Fibroblast of lung (primary cell): ENCODE data around the gene NKD1. TPM values are rescaled to one million over a fixed set of nuclear protein-coding genes. Genes with fewer than 3 reads are reported as not detected.

Source experiments
- DNase-seq, 2 donors: peaks; one replicate each; pipeline versions ENCODE4 v3.0.0 to v3.0.0-alpha.2; 2010; ENCODE audit warnings: low read depth in 2 of 2
- H2AFZ ChIP-seq: 2 replicates; pipeline ENCODE4 v1.5.1; 2012; ENCODE audit warnings: low read length, control low read depth, inconsistent platforms
- H3K27ac ChIP-seq: 2 replicates; pipeline ENCODE4 v1.5.1; 2011; ENCODE audit warnings: low read length, control low read depth; ENCODE audit not compliant: insufficient read depth
- H3K27me3 ChIP-seq: 2 replicates; pipeline ENCODE4 v1.5.1; 2011; ENCODE audit warnings: mild to moderate bottlenecking, low read length; ENCODE audit not compliant: control insufficient read depth, insufficient read depth
- H3K36me3 ChIP-seq: 2 replicates; pipeline ENCODE4 v1.5.1; 2011; ENCODE audit warnings: low read length; ENCODE audit not compliant: control insufficient read depth, insufficient read depth
- H3K4me1 ChIP-seq: 2 replicates; pipeline ENCODE4 v1.5.1; 2011; ENCODE audit warnings: low read length; ENCODE audit not compliant: control insufficient read depth, insufficient read depth; ENCODE audit errors: extremely low read depth
- H3K4me2 ChIP-seq: 2 replicates; pipeline ENCODE4 v1.5.1; 2011; ENCODE audit warnings: low read length, control low read depth; ENCODE audit not compliant: insufficient read depth; ENCODE audit errors: extremely low read depth
- H3K4me3 ChIP-seq, 4 experiments: fragments of 200-600 bp in 1 of 4; sonication (generic) in 1 of 4; replicated peaks in 1 of 4; 2 replicates each; pipeline ENCODE4 v1.5.1; 2011 to 2016; ENCODE audit warnings: low read length in 4 of 4, low read depth in 3 of 4, mild to moderate bottlenecking in 3 of 4, control low read depth in 2 of 4, inconsistent platforms in 1 of 4, mixed read lengths in 1 of 4; ENCODE audit not compliant: insufficient read depth in 1 of 4; ENCODE audit errors: control extremely low read depth in 1 of 4
- H3K79me2 ChIP-seq: 2 replicates; pipeline ENCODE4 v1.5.1; 2012; ENCODE audit warnings: mild to moderate bottlenecking, low read length, inconsistent platforms; ENCODE audit not compliant: control insufficient read depth, insufficient read depth
- H3K9ac ChIP-seq: 2 replicates; pipeline ENCODE4 v1.5.1; 2011; ENCODE audit warnings: mild to moderate bottlenecking, low read length, control low read depth; ENCODE audit not compliant: insufficient read depth
- H3K9me3 ChIP-seq: 2 replicates; pipeline ENCODE4 v1.5.1; 2012; ENCODE audit warnings: low read depth, low read length; ENCODE audit not compliant: control insufficient read depth, insufficient read depth
- H4K20me1 ChIP-seq: 2 replicates; pipeline ENCODE4 v1.5.1; 2011; ENCODE audit warnings: low read length; ENCODE audit not compliant: control insufficient read depth, insufficient read depth; ENCODE audit errors: extremely low read depth
- EZH2 ChIP-seq: IDR thresholded peaks from 2 replicates; pipeline ENCODE4 v1.5.1; 2012; ENCODE audit warnings: low read length, control low read depth, mild to moderate bottlenecking; ENCODE audit errors: missing control alignments
- polyA plus RNA-seq, 2 donors: library from polyadenylated mRNA; depleted of rRNA in 1 of 2; stranded (reverse) in 1 of 2; unstranded in 1 of 2; fragments of >200 nt; gene quantifications; 2 replicates each; pipeline ENCODE4 v1.2.1, GENCODE V29; 2011 to 2012; ENCODE audit warnings: missing spikeins in 1 of 2
- total RNA-seq: library from RNA; depleted of rRNA; stranded (reverse); fragments of >200 nt; gene quantifications from 2 replicates; pipeline ENCODE4 v1.2.1, GENCODE V29; 2014
- TF ChIP-seq, protein P1 (sequence below), 2 donors: IDR thresholded peaks in 1 of 2; conservative IDR thresholded peaks in 1 of 2; 1 replicate in 1 of 2; 2 replicates in 1 of 2; pipeline ENCODE4 v1.5.1; 2011 to 2012; ENCODE audit warnings: low read length in 2 of 2, control low read depth in 1 of 2, inconsistent platforms in 1 of 2, low read depth in 1 of 2, mild to moderate bottlenecking in 1 of 2

The NKD1 gene
- total and polyA plus RNA-seq, 2 donors (not counting 1 experiment from before 2014, with no cell fraction given): under 0.01 to 0.12 TPM

DNA sequence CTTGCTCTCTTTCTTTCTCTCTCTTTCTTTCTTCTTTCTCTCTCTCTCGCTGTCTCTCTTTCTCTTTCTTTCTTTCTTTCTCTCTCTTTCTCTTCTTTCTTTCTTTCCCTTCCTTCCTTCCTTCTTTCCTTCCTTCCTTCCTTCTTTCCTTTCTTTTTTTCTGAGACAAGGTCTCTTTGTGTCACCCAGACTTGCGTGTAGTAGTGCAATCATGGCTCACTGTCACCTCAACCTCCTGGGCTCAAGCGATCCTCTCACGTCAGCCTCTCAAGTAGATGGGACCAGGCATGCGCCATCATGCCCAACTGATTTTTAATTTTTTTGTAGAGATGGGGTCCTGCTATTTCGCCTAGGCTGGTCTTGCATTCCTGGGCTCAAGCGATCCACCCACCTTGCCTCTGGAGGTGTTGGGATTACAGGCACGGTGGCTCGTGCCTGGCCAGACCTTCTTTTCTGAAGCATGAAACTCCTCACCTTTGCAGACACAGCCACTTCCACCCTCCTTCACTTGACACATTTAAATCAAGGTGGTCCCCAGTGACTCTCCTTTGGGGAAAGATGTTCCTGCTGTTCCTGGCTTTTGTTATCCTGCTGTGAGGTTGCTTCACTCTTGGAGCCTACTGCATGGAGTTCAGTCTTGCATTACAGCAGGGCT lies 26.8 kb upstream of the NKD1 start:
- no peaks in the 10 kb centered on the region for H3K27me3 ChIP-seq
- no peak overlapping the region for H2AFZ ChIP-seq
- H3K4me2 ChIP-seq: no peak overlapping the region
- no peak overlapping the region for H3K9ac ChIP-seq
- H3K9me3 ChIP-seq: no peaks in the 10 kb centered on the region
- H3K36me3 ChIP-seq: no peaks in the 10 kb centered on the region
- H3K4me1 ChIP-seq: no peaks in the 10 kb centered on the region
- H3K4me3 ChIP-seq: no peak overlapping the region
- DNase-seq: no peak
- H4K20me1 ChIP-seq: no peaks in the 10 kb centered on the region
- H3K27ac ChIP-seq: no peak overlapping the region
- TF ChIP-seq, protein P1, sequence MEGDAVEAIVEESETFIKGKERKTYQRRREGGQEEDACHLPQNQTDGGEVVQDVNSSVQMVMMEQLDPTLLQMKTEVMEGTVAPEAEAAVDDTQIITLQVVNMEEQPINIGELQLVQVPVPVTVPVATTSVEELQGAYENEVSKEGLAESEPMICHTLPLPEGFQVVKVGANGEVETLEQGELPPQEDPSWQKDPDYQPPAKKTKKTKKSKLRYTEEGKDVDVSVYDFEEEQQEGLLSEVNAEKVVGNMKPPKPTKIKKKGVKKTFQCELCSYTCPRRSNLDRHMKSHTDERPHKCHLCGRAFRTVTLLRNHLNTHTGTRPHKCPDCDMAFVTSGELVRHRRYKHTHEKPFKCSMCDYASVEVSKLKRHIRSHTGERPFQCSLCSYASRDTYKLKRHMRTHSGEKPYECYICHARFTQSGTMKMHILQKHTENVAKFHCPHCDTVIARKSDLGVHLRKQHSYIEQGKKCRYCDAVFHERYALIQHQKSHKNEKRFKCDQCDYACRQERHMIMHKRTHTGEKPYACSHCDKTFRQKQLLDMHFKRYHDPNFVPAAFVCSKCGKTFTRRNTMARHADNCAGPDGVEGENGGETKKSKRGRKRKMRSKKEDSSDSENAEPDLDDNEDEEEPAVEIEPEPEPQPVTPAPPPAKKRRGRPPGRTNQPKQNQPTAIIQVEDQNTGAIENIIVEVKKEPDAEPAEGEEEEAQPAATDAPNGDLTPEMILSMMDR (conservative IDR thresholded peaks at IDR 0.05 in 1 of 2, IDR thresholded peaks at IDR 0.05 in 1 of 2; ENCODE audit: low read depth in 1 of 2, low read length in 2 of 2): no peak
- no peak for TF ChIP-seq EZH2
- no peaks in the 10 kb centered on the region for H3K79me2 ChIP-seq

DNA sequence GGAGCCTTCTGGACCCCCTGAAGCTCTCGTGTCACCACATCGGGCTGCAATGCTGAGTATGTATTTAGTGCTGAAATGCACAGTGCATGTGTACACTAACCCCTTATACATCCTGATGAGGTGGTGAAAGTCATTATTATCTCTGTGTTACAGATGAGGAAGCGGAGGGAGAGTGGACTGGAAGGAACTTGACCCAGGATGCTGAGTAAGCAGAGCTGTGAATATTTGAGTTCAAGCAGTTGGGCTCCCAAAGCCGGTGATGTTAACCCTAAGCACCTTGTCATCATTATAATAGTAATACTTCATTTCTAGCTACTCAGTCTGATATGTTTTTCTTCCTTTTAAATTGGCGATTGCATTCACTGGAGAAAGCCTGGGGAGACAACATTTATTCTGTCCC lies 25.9 kb upstream of the NKD1 start:
- Histone ChIP-seq H3K27me3 (no peaks in the 10 kb centered on the region), H2AFZ (no peak overlapping the region), H3K36me3 (no peaks in the 10 kb centered on the region), H3K79me2 (no peaks in the 10 kb centered on the region), H3K9ac (no peak overlapping the region), H3K27ac (no peak overlapping the region), H3K9me3 (no peaks in the 10 kb centered on the region), H3K4me1 (no peaks in the 10 kb centered on the region), H3K4me3 (no peak overlapping the region), H4K20me1 (no peaks in the 10 kb centered on the region), H3K4me2 (no peak overlapping the region)
- DNase-seq: no peak
- TF ChIP-seq, protein P1 (conservative IDR thresholded peaks at IDR 0.05 in 1 of 2, IDR thresholded peaks at IDR 0.05 in 1 of 2; ENCODE audit: low read depth in 1 of 2, low read length in 2 of 2): no peak
- TF ChIP-seq EZH2: no peak

DNA sequence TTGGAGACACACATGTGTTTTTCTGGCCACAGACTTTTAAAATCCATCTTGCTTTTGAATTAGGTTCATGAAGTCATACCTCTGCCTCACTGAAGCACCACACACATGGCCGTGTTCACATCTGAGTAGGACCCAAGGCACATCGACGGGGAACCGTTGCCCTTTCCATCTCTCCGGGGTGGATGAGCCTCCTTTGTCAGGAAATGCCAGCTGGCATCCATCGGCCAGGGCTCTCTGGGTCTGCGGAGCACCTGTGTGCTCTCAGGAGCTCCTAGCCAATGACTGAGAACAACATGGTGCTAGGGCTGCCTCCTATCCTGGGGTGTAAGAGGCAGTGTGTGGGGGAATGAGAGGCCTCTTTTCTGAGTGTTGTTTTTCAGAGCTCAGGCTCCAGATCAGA lies 24.5 kb upstream of the NKD1 start:
- no peaks in the 10 kb centered on the region for H3K36me3 ChIP-seq
- H3K27me3 ChIP-seq: no peaks in the 10 kb centered on the region
- H3K4me1 ChIP-seq: no peaks in the 10 kb centered on the region
- no peak for TF ChIP-seq EZH2
- H2AFZ ChIP-seq: no peak overlapping the region
- H3K9ac ChIP-seq: no peak overlapping the region
- H4K20me1 ChIP-seq: no peaks in the 10 kb centered on the region
- no peak overlapping the region for H3K4me2 ChIP-seq
- DNase-seq: no peak
- H3K27ac ChIP-seq: no peak overlapping the region
- no peak overlapping the region for H3K4me3 ChIP-seq
- H3K9me3 ChIP-seq: no peaks in the 10 kb centered on the region
- no peaks in the 10 kb centered on the region for H3K79me2 ChIP-seq
